MM.1S (cell line): ENCODE data around the gene HELQ.

Source experiments
- EZH2 ChIP-seq: fragments of 300-600 bp; sonication (generic); optimal IDR thresholded peaks from 2 replicates; pipeline ENCODE3; 2017; ENCODE audit warnings: low read depth, mild to moderate bottlenecking, antibody characterized with exemption, low read length, mixed read lengths
- EZH2phosphoT487 ChIP-seq: fragments of 300-600 bp; sonication (generic); IDR thresholded peaks from 2 replicates; pipeline ENCODE4 v1.6.1; 2018; ENCODE audit warnings: antibody characterized with exemption, low read length
- TF ChIP-seq, protein P1 (sequence below): fragments of 300-600 bp; sonication (generic); IDR thresholded peaks from 2 replicates; pipeline ENCODE4 v1.5.1; 2016; ENCODE audit warnings: antibody characterized with exemption, low read length, mixed read lengths

GRCh38 chr4:83413676-83414075 is 41.9 kb downstream of the HELQ start:
- TF ChIP-seq, protein P1, sequence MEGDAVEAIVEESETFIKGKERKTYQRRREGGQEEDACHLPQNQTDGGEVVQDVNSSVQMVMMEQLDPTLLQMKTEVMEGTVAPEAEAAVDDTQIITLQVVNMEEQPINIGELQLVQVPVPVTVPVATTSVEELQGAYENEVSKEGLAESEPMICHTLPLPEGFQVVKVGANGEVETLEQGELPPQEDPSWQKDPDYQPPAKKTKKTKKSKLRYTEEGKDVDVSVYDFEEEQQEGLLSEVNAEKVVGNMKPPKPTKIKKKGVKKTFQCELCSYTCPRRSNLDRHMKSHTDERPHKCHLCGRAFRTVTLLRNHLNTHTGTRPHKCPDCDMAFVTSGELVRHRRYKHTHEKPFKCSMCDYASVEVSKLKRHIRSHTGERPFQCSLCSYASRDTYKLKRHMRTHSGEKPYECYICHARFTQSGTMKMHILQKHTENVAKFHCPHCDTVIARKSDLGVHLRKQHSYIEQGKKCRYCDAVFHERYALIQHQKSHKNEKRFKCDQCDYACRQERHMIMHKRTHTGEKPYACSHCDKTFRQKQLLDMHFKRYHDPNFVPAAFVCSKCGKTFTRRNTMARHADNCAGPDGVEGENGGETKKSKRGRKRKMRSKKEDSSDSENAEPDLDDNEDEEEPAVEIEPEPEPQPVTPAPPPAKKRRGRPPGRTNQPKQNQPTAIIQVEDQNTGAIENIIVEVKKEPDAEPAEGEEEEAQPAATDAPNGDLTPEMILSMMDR: no peak
- TF ChIP-seq EZH2phosphoT487 (no peak), EZH2 (no peak)
